ENCODE results near the gene FHIP2A.

Gene FHIP2A

GRCh38 chr10:114795039-114795438, 26.5 kb upstream of the FHIP2A start:
- Histone ChIP-seq H3K79me2 (ENCODE audit: control insufficient read depth, insufficient read depth, low read length, poor library complexity) (no peaks in the 10 kb centered on the region), H2AK5ac (ENCODE audit: low read length) (no peak overlapping the region), H3K36me3 (ENCODE audit: control insufficient read depth in 1 of 2, insufficient read depth in 2 of 2, low read length in 2 of 2) (no peaks in the 10 kb centered on the region), H3K4ac (ENCODE audit: low read depth, low read length) (no peak overlapping the region), H3K9ac (ENCODE audit: low read length) (no peak overlapping the region), H4K8ac (ENCODE audit: low read depth, low read length) (no peak overlapping the region), H3K14ac (ENCODE audit: low read length) (no peak overlapping the region), H3K4me1 (ENCODE audit: control insufficient read depth in 1 of 2, insufficient read depth in 2 of 2, low read length in 2 of 2) (no peaks in the 10 kb centered on the region), H3K23ac (ENCODE audit: low read length) (no peak overlapping the region), H3K4me2 (ENCODE audit: low read length) (no peak overlapping the region), H2BK120ac (ENCODE audit: insufficient read depth, low read length, poor library complexity) (no peak overlapping the region), H2BK5ac (ENCODE audit: low read depth, low read length, poor library complexity) (no peak overlapping the region), H3K27ac (ENCODE audit: low read depth, low read length) (no peak overlapping the region), H3K4me3 (ENCODE audit: low read depth, low read length) (no peak overlapping the region), H2BK12ac (ENCODE audit: low read length) (no peak overlapping the region), H3K79me1 (ENCODE audit: low read length) (no peaks in the 10 kb centered on the region), H4K12ac (ENCODE audit: low read depth, low read length) (no peak overlapping the region), H2AFZ (ENCODE audit: insufficient read depth, low read length, poor library complexity) (no peak overlapping the region), H3K27me3 (ENCODE audit: insufficient read depth, low read length) (no peaks in the 10 kb centered on the region), H3K9me3 (ENCODE audit: insufficient read depth, low read depth, low read length) (peaks cover 3% of the 10 kb centered on the region), H3K18ac (ENCODE audit: low read length) (no peak overlapping the region), H4K91ac (ENCODE audit: low read depth, low read length) (no peak overlapping the region)
- no peak for DNase-seq
- no CpG with 5 or more reads among the region's 3 CpGs for WGBS (ENCODE audit: extremely low coverage, insufficient coverage, insufficient read length)

DNA sequence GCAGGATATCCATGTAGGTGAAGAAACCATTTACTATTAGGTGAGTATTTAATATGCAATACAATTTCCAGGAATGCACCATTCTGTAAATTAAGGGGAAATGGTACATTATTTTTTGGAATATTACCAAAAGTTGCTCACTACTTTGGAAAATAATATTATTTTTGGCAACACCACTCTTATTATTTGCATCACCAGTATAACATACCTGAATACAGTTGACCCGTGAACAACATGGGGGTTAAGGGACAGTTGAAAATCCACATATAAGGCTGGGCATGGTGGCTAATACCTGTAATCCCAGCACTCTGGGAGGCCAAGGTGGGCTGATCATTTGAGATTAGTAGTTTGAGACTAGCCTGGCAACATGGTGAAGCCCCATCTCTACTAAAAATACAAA, 21.2 kb upstream of the FHIP2A start:
- no peaks in the 10 kb centered on the region for H3K36me3 ChIP-seq (ENCODE audit: control insufficient read depth in 1 of 2, insufficient read depth in 2 of 2, low read length in 2 of 2)
- no peak overlapping the region for H2BK12ac ChIP-seq (ENCODE audit: low read length)
- no peak overlapping the region for H2BK120ac ChIP-seq (ENCODE audit: insufficient read depth, low read length, poor library complexity)
- no peak overlapping the region for H2BK5ac ChIP-seq (ENCODE audit: low read depth, low read length, poor library complexity)
- H2AFZ ChIP-seq (ENCODE audit: insufficient read depth, low read length, poor library complexity), result no peak overlapping the region
- H3K79me1 ChIP-seq (ENCODE audit: low read length), result no peaks in the 10 kb centered on the region
- H3K23ac ChIP-seq (ENCODE audit: low read length), result no peak overlapping the region
- H3K14ac ChIP-seq (ENCODE audit: low read length), result no peak overlapping the region
- H3K79me2 ChIP-seq (ENCODE audit: control insufficient read depth, insufficient read depth, low read length, poor library complexity), result no peaks in the 10 kb centered on the region
- H3K4me3 ChIP-seq (ENCODE audit: low read depth, low read length), result no peak overlapping the region
- no peak overlapping the region for H4K91ac ChIP-seq (ENCODE audit: low read depth, low read length)
- no peak overlapping the region for H4K8ac ChIP-seq (ENCODE audit: low read depth, low read length)
- H3K9ac ChIP-seq (ENCODE audit: low read length), result no peak overlapping the region
- H3K4ac ChIP-seq (ENCODE audit: low read depth, low read length), result no peak overlapping the region
- no peak overlapping the region for H3K4me2 ChIP-seq (ENCODE audit: low read length)
- no peaks in the 10 kb centered on the region for H3K4me1 ChIP-seq (ENCODE audit: control insufficient read depth in 1 of 2, insufficient read depth in 2 of 2, low read length in 2 of 2)
- no peaks in the 10 kb centered on the region for H3K9me3 ChIP-seq (ENCODE audit: insufficient read depth, low read depth, low read length)
- H2AK5ac ChIP-seq (ENCODE audit: low read length), result no peak overlapping the region
- H3K18ac ChIP-seq (ENCODE audit: low read length), result no peak overlapping the region
- WGBS (ENCODE audit: extremely low coverage, insufficient coverage, insufficient read length), result no CpG with 5 or more reads among the region's 1 CpG
- H3K27ac ChIP-seq (ENCODE audit: low read depth, low read length), result no peak overlapping the region
- H4K12ac ChIP-seq (ENCODE audit: low read depth, low read length), result no peak overlapping the region
- H3K27me3 ChIP-seq (ENCODE audit: insufficient read depth, low read length), result no peaks in the 10 kb centered on the region
- DNase-seq, result no peak

- no peaks in the 10 kb centered on the region for H3K4me1 ChIP-seq (ENCODE audit: control insufficient read depth in 1 of 2, insufficient read depth in 2 of 2, low read length in 2 of 2)
- H3K9ac ChIP-seq (ENCODE audit: low read length), result no peak overlapping the region
- H3K23ac ChIP-seq (ENCODE audit: low read length), result no peak overlapping the region
- H4K12ac ChIP-seq (ENCODE audit: low read depth, low read length), result no peak overlapping the region
- no peak overlapping the region for H3K4ac ChIP-seq (ENCODE audit: low read depth, low read length)
- no CpG with 5 or more reads among the region's 5 CpGs for WGBS (ENCODE audit: extremely low coverage, insufficient coverage, insufficient read length)
- H2BK5ac ChIP-seq (ENCODE audit: low read depth, low read length, poor library complexity), result no peak overlapping the region
- no peak overlapping the region for H4K91ac ChIP-seq (ENCODE audit: low read depth, low read length)
- no peak overlapping the region for H3K18ac ChIP-seq (ENCODE audit: low read length)
- no peak overlapping the region for H3K4me2 ChIP-seq (ENCODE audit: low read length)
- H3K36me3 ChIP-seq (ENCODE audit: control insufficient read depth in 1 of 2, insufficient read depth in 2 of 2, low read length in 2 of 2), result no peaks in the 10 kb centered on the region
- no peak overlapping the region for H2AFZ ChIP-seq (ENCODE audit: insufficient read depth, low read length, poor library complexity)
- no peak overlapping the region for H2AK5ac ChIP-seq (ENCODE audit: low read length)
- H3K79me1 ChIP-seq (ENCODE audit: low read length), result no peaks in the 10 kb centered on the region
- H4K8ac ChIP-seq (ENCODE audit: low read depth, low read length), result no peak overlapping the region
- H3K4me3 ChIP-seq (ENCODE audit: low read depth, low read length), result no peak overlapping the region
- no peak overlapping the region for H3K27ac ChIP-seq (ENCODE audit: low read depth, low read length)
- H3K9me3 ChIP-seq (ENCODE audit: insufficient read depth, low read depth, low read length), result no peaks in the 10 kb centered on the region
- H3K27me3 ChIP-seq (ENCODE audit: insufficient read depth, low read length), result no peaks in the 10 kb centered on the region
- no peak for DNase-seq
- H3K14ac ChIP-seq (ENCODE audit: low read length), result no peak overlapping the region
- H3K79me2 ChIP-seq (ENCODE audit: control insufficient read depth, insufficient read depth, low read length, poor library complexity), result no peaks in the 10 kb centered on the region
- H2BK120ac ChIP-seq (ENCODE audit: insufficient read depth, low read length, poor library complexity), result no peak overlapping the region
- H2BK12ac ChIP-seq (ENCODE audit: low read length), result no peak overlapping the region
Measured at GRCh38 chr10:114801411-114801813, 20.2 kb upstream of the FHIP2A start.

DNA sequence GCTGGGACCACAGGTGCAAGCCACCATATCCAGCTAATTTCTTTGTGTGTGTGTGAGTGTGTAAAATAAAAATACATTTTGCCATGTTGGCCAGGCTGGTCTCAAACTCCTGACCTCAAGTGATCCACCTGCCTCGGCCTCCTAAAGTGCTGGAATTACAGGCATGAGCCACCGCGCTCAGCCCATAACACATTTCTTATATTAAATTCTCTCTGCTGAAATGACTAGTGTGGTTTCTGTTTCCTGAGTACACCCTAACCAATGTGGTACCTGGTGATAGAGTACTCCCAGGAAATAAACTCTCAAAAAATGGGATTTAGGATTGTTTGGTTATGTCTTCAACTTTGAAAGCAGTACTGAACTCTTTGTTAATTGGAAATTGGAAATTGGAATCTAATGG, 19.4 kb upstream of the FHIP2A start:
- no peak overlapping the region for H4K12ac ChIP-seq (ENCODE audit: low read depth, low read length)
- H3K79me2 ChIP-seq (ENCODE audit: control insufficient read depth, insufficient read depth, low read length, poor library complexity), result no peaks in the 10 kb centered on the region
- H2AFZ ChIP-seq (ENCODE audit: insufficient read depth, low read length, poor library complexity), result no peak overlapping the region
- no peak overlapping the region for H4K91ac ChIP-seq (ENCODE audit: low read depth, low read length)
- H3K4ac ChIP-seq (ENCODE audit: low read depth, low read length), result no peak overlapping the region
- H3K36me3 ChIP-seq (ENCODE audit: control insufficient read depth in 1 of 2, insufficient read depth in 2 of 2, low read length in 2 of 2), result no peaks in the 10 kb centered on the region
- no peaks in the 10 kb centered on the region for H3K27me3 ChIP-seq (ENCODE audit: insufficient read depth, low read length)
- H3K9me3 ChIP-seq (ENCODE audit: insufficient read depth, low read depth, low read length), result no peaks in the 10 kb centered on the region
- H3K27ac ChIP-seq (ENCODE audit: low read depth, low read length), result no peak overlapping the region
- no peak overlapping the region for H4K8ac ChIP-seq (ENCODE audit: low read depth, low read length)
- H2AK5ac ChIP-seq (ENCODE audit: low read length), result no peak overlapping the region
- DNase-seq, result no peak
- H3K4me3 ChIP-seq (ENCODE audit: low read depth, low read length), result no peak overlapping the region
- no peak overlapping the region for H3K18ac ChIP-seq (ENCODE audit: low read length)
- H2BK12ac ChIP-seq (ENCODE audit: low read length), result no peak overlapping the region
- H2BK120ac ChIP-seq (ENCODE audit: insufficient read depth, low read length, poor library complexity), result no peak overlapping the region
- no peak overlapping the region for H3K23ac ChIP-seq (ENCODE audit: low read length)
- no peak overlapping the region for H3K14ac ChIP-seq (ENCODE audit: low read length)
- no peaks in the 10 kb centered on the region for H3K79me1 ChIP-seq (ENCODE audit: low read length)
- H3K9ac ChIP-seq (ENCODE audit: low read length), result no peak overlapping the region
- no peak overlapping the region for H2BK5ac ChIP-seq (ENCODE audit: low read depth, low read length, poor library complexity)
- H3K4me2 ChIP-seq (ENCODE audit: low read length), result no peak overlapping the region
- H3K4me1 ChIP-seq (ENCODE audit: control insufficient read depth in 1 of 2, insufficient read depth in 2 of 2, low read length in 2 of 2), result no peaks in the 10 kb centered on the region
- whole genome bisulfite sequencing (ENCODE audit: extremely low coverage, insufficient coverage, insufficient read length), result no CpG with 5 or more reads among the region's 3 CpGs
